H1 (cell line): Measurements from ENCODE around the gene DHX29. TPM values are rescaled to one million over a fixed set of nuclear protein-coding genes. Genes with fewer than 3 reads are reported as not detected.

ENCODE experiments used
- CTCF ChIA-PET: fragments of 300-600 bp; sonication (Branson Sonifier 250); formaldehyde crosslinking; loops from one replicate; lab custom pipeline; 2021; ENCODE audit not compliant: partially characterized antibody; lab: Charles Lee
- POLR2A ChIA-PET: fragments of 300-600 bp; sonication (Branson Sonifier 250); formaldehyde crosslinking; loops from one replicate; lab custom pipeline; 2021; ENCODE audit warnings: inconsistent platforms; ENCODE audit not compliant: partially characterized antibody; lab: Charles Lee
- DNase-seq, 2 experiments: peaks; one replicate each; pipeline versions ENCODE4 v3.0.0 to v3.0.0-alpha.2; 2010 to 2022; ENCODE audit warnings: low spot score in 2 of 2, low read depth in 1 of 2, mixed read lengths in 1 of 2
- FAIRE-seq: peaks from 2 replicates; lab custom pipeline; 2011; peaks lifted over from hg19 to GRCh38; lab: Jason Lieb, UNC
- H2AFZ ChIP-seq: 2 replicates; pipeline ENCODE4 v1.8.1; 2012; ENCODE audit warnings: low read length, inconsistent platforms
- H2AK5ac ChIP-seq: 2 replicates; pipeline ENCODE4 v1.6.1; 2013; ENCODE audit warnings: low read depth, low read length
- H2BK120ac ChIP-seq: replicated peaks from 2 replicates; pipeline ENCODE3; 2013; ENCODE audit warnings: low read depth, low read length, inconsistent platforms
- H2BK12ac ChIP-seq: 2 replicates; pipeline ENCODE4 v1.6.1; 2013; ENCODE audit warnings: low read depth, low read length
- H2BK15ac ChIP-seq: 2 replicates; pipeline ENCODE4 v1.6.1; 2013; ENCODE audit warnings: low read length
- H2BK20ac ChIP-seq: 2 replicates; pipeline ENCODE4 v1.6.1; 2013; ENCODE audit warnings: low read length
- H2BK5ac ChIP-seq: 2 replicates; pipeline ENCODE4 v1.6.1; 2013; ENCODE audit warnings: low read depth, low read length
- H3K14ac ChIP-seq: 2 replicates; pipeline ENCODE4 v1.6.1; 2013; ENCODE audit warnings: inconsistent platforms; ENCODE audit not compliant: insufficient read length
- H3K18ac ChIP-seq: 2 replicates; pipeline ENCODE4 v1.6.1; 2013; ENCODE audit warnings: low read length; ENCODE audit errors: extremely low read depth
- H3K23ac ChIP-seq: 2 replicates; pipeline ENCODE4 v1.6.1; 2013; ENCODE audit warnings: inconsistent platforms; ENCODE audit not compliant: insufficient read length
- H3K23me2 ChIP-seq: 2 replicates; pipeline ENCODE4 v1.6.1; 2013; ENCODE audit warnings: low read depth, low read length
- H3K27ac ChIP-seq: 2 replicates; pipeline ENCODE4 v1.6.1; 2011; ENCODE audit warnings: low read depth, low read length, inconsistent platforms
- H3K27me3 ChIP-seq, 4 experiments: replicated peaks in 1 of 4; 1 replicate in 1 of 4; 2 replicates in 3 of 4; pipeline versions ENCODE4 v1.6.1 to v1.8.1; 2011 to 2013; ENCODE audit warnings: low read length in 3 of 4, mild to moderate bottlenecking in 3 of 4, inconsistent platforms in 2 of 4, mixed read lengths in 2 of 4, moderate library complexity in 1 of 4; ENCODE audit not compliant: control insufficient read depth in 3 of 4, insufficient read depth in 3 of 4; ENCODE audit errors: extremely low read depth in 1 of 4
- H3K36me3 ChIP-seq, 4 experiments: 2 replicates each; pipeline versions ENCODE4 v1.6.1 to v1.8.1; 2011 to 2013; ENCODE audit warnings: mild to moderate bottlenecking in 4 of 4, low read length in 3 of 4, moderate library complexity in 2 of 4, control low read depth in 1 of 4, inconsistent platforms in 1 of 4; ENCODE audit not compliant: insufficient read depth in 4 of 4, control insufficient read depth in 2 of 4
- H3K4ac ChIP-seq: replicated peaks from 2 replicates; pipeline ENCODE3; 2013; ENCODE audit warnings: low read length, low read depth, mixed read lengths, inconsistent platforms; ENCODE audit not compliant: insufficient read length
- H3K4me1 ChIP-seq, 4 experiments: replicated peaks in 1 of 4; 1 replicate in 1 of 4; 2 replicates in 3 of 4; pipeline versions ENCODE4 v1.6.1 to v1.8.1; 2011 to 2013; ENCODE audit warnings: low read length in 3 of 4, inconsistent platforms in 2 of 4, mixed read lengths in 1 of 4; ENCODE audit not compliant: insufficient read depth in 4 of 4, control insufficient read depth in 3 of 4
- H3K4me2 ChIP-seq, 2 experiments: 2 replicates each; pipeline versions ENCODE4 v1.6.1 to v1.8.1; 2011 to 2013; ENCODE audit warnings: low read depth in 2 of 2, low read length in 2 of 2, control low read depth in 1 of 2, inconsistent platforms in 1 of 2, mild to moderate bottlenecking in 1 of 2; ENCODE audit not compliant: insufficient read depth in 1 of 2
- H3K4me3 ChIP-seq, 4 experiments: fragments of 200-600, 300-600 bp in 1 of 4; sonication (generic), shearing (Covaris generic), sonication (Bioruptor Twin) in 1 of 4; 2 replicates each; pipeline versions ENCODE4 v1.5.1 to v1.8.1; 2011 to 2016; ENCODE audit warnings: low read length in 4 of 4, low read depth in 3 of 4, control low read depth in 2 of 4, inconsistent platforms in 2 of 4, mild to moderate bottlenecking in 2 of 4, mixed read lengths in 1 of 4, moderate library complexity in 1 of 4; ENCODE audit not compliant: insufficient read depth in 2 of 4; ENCODE audit errors: extremely low read depth in 1 of 4
- H3K56ac ChIP-seq: replicated peaks from 2 replicates; pipeline ENCODE3; 2013; ENCODE audit warnings: low read depth, mild to moderate bottlenecking, mixed read lengths, low read length, inconsistent platforms; ENCODE audit not compliant: insufficient read length
- H3K79me1 ChIP-seq: 2 replicates; pipeline ENCODE4 v1.6.1; 2013; ENCODE audit warnings: low read depth, low read length, control low read depth
- H3K79me2 ChIP-seq, 2 experiments: 2 replicates each; pipeline versions ENCODE4 v1.6.1 to v1.8.1; 2012 to 2013; ENCODE audit warnings: low read length in 2 of 2, mild to moderate bottlenecking in 2 of 2, inconsistent platforms in 1 of 2; ENCODE audit not compliant: insufficient read depth in 2 of 2, control insufficient read depth in 1 of 2
- H3K9ac ChIP-seq, 4 experiments: replicated peaks in 1 of 4; 1 replicate in 1 of 4; 2 replicates in 3 of 4; pipeline versions ENCODE4 v1.6.1 to v1.8.1; 2011 to 2013; ENCODE audit warnings: low read depth in 3 of 4, low read length in 3 of 4, control low read depth in 2 of 4, mild to moderate bottlenecking in 2 of 4, moderate library complexity in 2 of 4, inconsistent platforms in 1 of 4; ENCODE audit errors: extremely low read depth in 1 of 4
- H3K9me3 ChIP-seq, 2 experiments: 2 replicates each; pipeline versions ENCODE4 v1.6.1 to v1.8.1; 2012 to 2013; ENCODE audit warnings: mild to moderate bottlenecking in 2 of 2, moderate library complexity in 2 of 2, control low read depth in 1 of 2, inconsistent platforms in 1 of 2, low read depth in 1 of 2, low read length in 1 of 2, mixed read lengths in 1 of 2; ENCODE audit not compliant: insufficient read depth in 2 of 2
- H4K20me1 ChIP-seq, 2 experiments: replicated peaks in 1 of 2; 2 replicates each; pipeline versions ENCODE3 to v1.8.1; 2011 to 2013; ENCODE audit warnings: inconsistent platforms in 2 of 2, low read length in 2 of 2, mild to moderate bottlenecking in 1 of 2; ENCODE audit not compliant: insufficient read depth in 2 of 2, control insufficient read depth in 1 of 2
- H4K5ac ChIP-seq: 2 replicates; pipeline ENCODE4 v1.6.1; 2013; ENCODE audit warnings: low read length, low read depth, mixed read lengths, inconsistent platforms; ENCODE audit not compliant: insufficient read length
- H4K8ac ChIP-seq: 2 replicates; pipeline ENCODE4 v1.8.0; 2013; ENCODE audit warnings: mild to moderate bottlenecking, moderate library complexity, low read length, inconsistent platforms; ENCODE audit not compliant: insufficient read depth; ENCODE audit errors: extremely low read depth
- H4K91ac ChIP-seq: replicated peaks from 2 replicates; pipeline ENCODE3; 2013; ENCODE audit warnings: low read length, mixed read lengths, inconsistent platforms; ENCODE audit not compliant: insufficient read length
- CREB1 ChIP-seq: IDR thresholded peaks from 2 replicates; pipeline ENCODE4 v1.6.1; 2012; ENCODE audit warnings: inconsistent platforms
- HDAC6 ChIP-seq: IDR thresholded peaks from one replicate; pipeline ENCODE4 v1.7.1; 2012; ENCODE audit warnings: low read depth, mild to moderate bottlenecking, inconsistent platforms, low read length, moderate library complexity
- JUN ChIP-seq: IDR thresholded peaks from 2 replicates; pipeline ENCODE4 v1.6.1; 2011; ENCODE audit warnings: low read depth, mild to moderate bottlenecking, improper control_type of control experiment, low read length
- RFX5 ChIP-seq: IDR thresholded peaks from 2 replicates; pipeline ENCODE4 v1.6.1; 2011; ENCODE audit warnings: low read depth, low read length, improper control_type of control experiment, borderline replicate concordance
- SAP30 ChIP-seq: fragments of 300-600 bp; sonication (generic); IDR thresholded peaks from 2 replicates; pipeline ENCODE4 v1.7.1; 2012; ENCODE audit warnings: low read length, moderate library complexity, mild to moderate bottlenecking, inconsistent platforms; ENCODE audit not compliant: insufficient read depth, insufficient replicate concordance
- SIRT6 ChIP-seq: IDR thresholded peaks from one replicate; pipeline ENCODE4 v1.7.1; 2012; ENCODE audit warnings: low read length, inconsistent platforms
- SIX5 ChIP-seq: IDR thresholded peaks from 2 replicates; pipeline ENCODE4 v1.6.1; 2011; ENCODE audit warnings: mild to moderate bottlenecking, low read depth, low read length
- SRF ChIP-seq: IDR thresholded peaks from 2 replicates; pipeline ENCODE4 v1.6.1; 2011; ENCODE audit warnings: mild to moderate bottlenecking, low read depth, low read length, moderate library complexity
- TAF7 ChIP-seq: optimal IDR thresholded peaks from 2 replicates; pipeline ENCODE3; 2011; ENCODE audit warnings: low read depth, mild to moderate bottlenecking, inconsistent platforms, low read length, moderate library complexity, borderline replicate concordance
- TCF12 ChIP-seq: IDR thresholded peaks from 2 replicates; pipeline ENCODE4 v1.6.1; 2011; ENCODE audit warnings: low read depth, mild to moderate bottlenecking, low read length
- YY1 ChIP-seq: IDR thresholded peaks from 2 replicates; pipeline ENCODE4 v1.6.1; 2011; ENCODE audit warnings: low read depth, mild to moderate bottlenecking, low read length
- WGBS, 2 experiments: shearing (Covaris generic) in 1 of 2; methylation state at CpG; one replicate each; pipeline versions ENCODE4 v1.1.6 to v1.1.7; 2013 to 2015; ENCODE audit warnings: low lambda C conversion rate in 2 of 2, mixed read lengths in 2 of 2, inconsistent platforms in 1 of 2, low coverage in 1 of 2, missing lambda C conversion rate in 1 of 2; ENCODE audit not compliant: insufficient replicate concordance in 2 of 2, insufficient coverage in 1 of 2, insufficient read length in 1 of 2; ENCODE audit errors: extremely low coverage in 1 of 2, missing lambda C conversion rate in 1 of 2; 5-methylcytosine and 5-hydroxymethylcytosine counted together
- polyA plus RNA-seq, 7 experiments: library from polyadenylated mRNA; depleted of rRNA in 3 of 7; stranded (reverse) in 5 of 7; unstranded in 2 of 7; fragments of >200 nt in 5 of 7; fragments of 200-250 nt in 2 of 7; gene quantifications; 1 replicate in 5 of 7; 2 replicates in 1 of 7; 4 replicates in 1 of 7; pipeline versions ENCODE4 v1.2.1 to v1.2.3, GENCODE V29; 2011 to 2013; ENCODE audit warnings: missing spikeins in 2 of 7, mixed read lengths in 2 of 7
- total RNA-seq: library from RNA; stranded (reverse); fragmentation: NEBNext Ultra II Directional; extraction: Animal tissue kit (Norgen Biotek cat#: 25700); gene quantifications from 2 replicates; pipeline ENCODE4 v1.2.1, GENCODE V29; 2021
- TF ChIP-seq, protein P1 (sequence below), 3 experiments: IDR thresholded peaks; 1 replicate in 2 of 3; 2 replicates in 1 of 3; pipeline versions ENCODE4 v1.5.1 to v1.6.1; 2011; ENCODE audit warnings: low read length in 3 of 3, mild to moderate bottlenecking in 3 of 3, inconsistent platforms in 2 of 3, low read depth in 1 of 3, moderate library complexity in 1 of 3; ENCODE audit not compliant: insufficient read depth in 1 of 3; ENCODE audit errors: control extremely low read depth in 1 of 3

Gene DHX29
- total and polyA plus RNA-seq, 2 of the 8 experiments (the other 6 are each of a cell fraction or from before 2014, with no cell fraction given): 3.4 to 32.1 TPM

DNA sequence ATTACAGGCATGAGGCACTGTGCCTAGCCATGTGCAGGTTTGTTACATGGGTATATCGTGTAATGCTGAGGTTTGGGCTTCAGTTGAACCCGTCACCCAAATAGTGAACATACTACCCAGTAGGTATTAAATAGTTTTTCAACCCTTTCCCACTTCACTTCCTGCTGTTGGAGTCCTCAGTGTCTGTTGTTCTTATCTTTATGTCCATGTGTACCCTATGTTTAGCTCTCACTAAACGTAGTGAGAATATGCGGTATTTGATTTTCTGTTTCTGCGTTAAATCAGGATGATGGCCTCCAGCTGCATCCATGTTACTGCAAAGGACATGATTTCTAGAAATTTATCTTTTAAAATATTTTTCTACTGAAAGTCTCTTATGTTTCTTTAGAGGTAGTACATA lies 18.1 kb upstream of the DHX29 start:
- no peak for FAIRE-seq
- Histone ChIP-seq H3K4ac (no peak overlapping the region), H2BK20ac (no peak overlapping the region)

More for the DNA sequence above, 18.1 kb upstream of the DHX29 start:
- H3K9ac ChIP-seq: no peak overlapping the region
- ChIA-PET CTCF (interaction anchor here (0.7 to 1.4 kb wide), 3 partner anchors 11 to 224 kb away, joined by 3 to 5 read pairs (median 3); no protein-coding TSS in a partner anchor), POLR2A (no interaction called here)
- no peak overlapping the region for H2BK5ac ChIP-seq
- peaks cover 4 to 43% (median 10%) of the 10 kb centered on the region in 4 experiments for H3K36me3 ChIP-seq
- H3K4me2 ChIP-seq: no peak overlapping the region
- no peak overlapping the region for H2BK15ac ChIP-seq
- no peak overlapping the region for H3K23ac ChIP-seq
- H3K27me3 ChIP-seq: no peaks in the 10 kb centered on the region
- H2BK120ac ChIP-seq: no peak overlapping the region
- peaks cover 0 to 36% of the 10 kb centered on the region in 2 experiments; a peak in 2 of 4 replicates for H3K79me2 ChIP-seq
- H4K91ac ChIP-seq: no peak overlapping the region
- no peak for DNase-seq
- no peak overlapping the region for H3K27ac ChIP-seq
- H3K18ac ChIP-seq: no peak overlapping the region
- H3K14ac ChIP-seq: no peak overlapping the region
- H4K5ac ChIP-seq: no peak overlapping the region
- H3K4me3 ChIP-seq: no peak overlapping the region
- H4K8ac ChIP-seq: no peak overlapping the region
- H3K79me1 ChIP-seq: no peaks in the 10 kb centered on the region
- no peaks in the 10 kb centered on the region for H3K9me3 ChIP-seq
- no peak overlapping the region for H2AFZ ChIP-seq
- H3K56ac ChIP-seq: no peak overlapping the region
- no peaks in the 10 kb centered on the region for H3K4me1 ChIP-seq
- TF ChIP-seq HDAC6 (no peak), SIRT6 (no peak), YY1 (no peak), CREB1 (no peak), TAF7 (no peak), SIX5 (no peak), JUN (no peak), RFX5 (no peak), SRF (no peak), SAP30 (no peak), TCF12 (no peak)
- TF ChIP-seq, protein P1, sequence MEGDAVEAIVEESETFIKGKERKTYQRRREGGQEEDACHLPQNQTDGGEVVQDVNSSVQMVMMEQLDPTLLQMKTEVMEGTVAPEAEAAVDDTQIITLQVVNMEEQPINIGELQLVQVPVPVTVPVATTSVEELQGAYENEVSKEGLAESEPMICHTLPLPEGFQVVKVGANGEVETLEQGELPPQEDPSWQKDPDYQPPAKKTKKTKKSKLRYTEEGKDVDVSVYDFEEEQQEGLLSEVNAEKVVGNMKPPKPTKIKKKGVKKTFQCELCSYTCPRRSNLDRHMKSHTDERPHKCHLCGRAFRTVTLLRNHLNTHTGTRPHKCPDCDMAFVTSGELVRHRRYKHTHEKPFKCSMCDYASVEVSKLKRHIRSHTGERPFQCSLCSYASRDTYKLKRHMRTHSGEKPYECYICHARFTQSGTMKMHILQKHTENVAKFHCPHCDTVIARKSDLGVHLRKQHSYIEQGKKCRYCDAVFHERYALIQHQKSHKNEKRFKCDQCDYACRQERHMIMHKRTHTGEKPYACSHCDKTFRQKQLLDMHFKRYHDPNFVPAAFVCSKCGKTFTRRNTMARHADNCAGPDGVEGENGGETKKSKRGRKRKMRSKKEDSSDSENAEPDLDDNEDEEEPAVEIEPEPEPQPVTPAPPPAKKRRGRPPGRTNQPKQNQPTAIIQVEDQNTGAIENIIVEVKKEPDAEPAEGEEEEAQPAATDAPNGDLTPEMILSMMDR (IDR thresholded peaks at IDR 0.05; ENCODE audit: control extremely low read depth in 1 of 3, insufficient read depth in 1 of 3, low read depth in 1 of 3, low read length in 3 of 3): no peak
- 96% methylated on average over 5 of the region's 5 CpGs; no CpG with 5 or more reads in 1 of the 2 experiments for WGBS, 2 experiments
- H4K20me1 ChIP-seq: peaks cover 0 to 2% of the 10 kb centered on the region in 2 experiments
- H2BK12ac ChIP-seq: no peak overlapping the region
- H3K23me2 ChIP-seq: no peaks in the 10 kb centered on the region
- H2AK5ac ChIP-seq: no peak overlapping the region
